ENCODE results near the gene MAPRE2.

The MAPRE2 gene

DNA sequence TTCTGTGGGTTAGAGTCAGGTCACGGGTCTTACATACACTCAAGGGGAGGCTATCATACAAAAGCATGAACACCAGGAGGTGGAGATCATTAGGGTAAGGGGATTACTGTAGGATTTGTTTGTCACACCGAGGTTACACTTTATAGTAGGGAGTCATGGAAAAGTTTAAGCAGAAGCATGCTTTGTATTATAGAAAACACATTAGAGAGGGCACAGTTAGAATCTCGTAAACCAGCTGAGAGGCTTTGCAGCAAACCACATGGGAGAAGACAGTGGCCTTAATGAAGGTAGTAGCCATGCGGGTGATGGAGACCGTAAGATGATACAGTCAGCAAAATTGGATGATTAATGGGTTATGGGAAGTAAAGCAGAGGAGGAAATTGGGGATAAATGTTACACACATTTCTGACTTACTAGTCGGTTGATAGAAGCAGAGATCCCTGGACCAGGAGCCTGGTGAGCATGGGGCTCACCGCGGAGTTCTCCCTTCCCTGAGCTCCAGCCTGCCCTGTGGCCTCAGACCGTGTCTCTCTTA, 75.6 kb downstream of the MAPRE2 start:
- H3K9ac ChIP-seq (ENCODE audit: low read length), result no peak overlapping the region
- peaks cover 10% of the 10 kb centered on the region; the same call in 1 of the 2 replicates for H3K79me2 ChIP-seq (ENCODE audit: insufficient read depth, low read length)
- no peak overlapping the region for H2AFZ ChIP-seq (ENCODE audit: low read length)
- H3K27ac ChIP-seq (ENCODE audit: low read depth, low read length, poor library complexity, severe bottlenecking), result no peak overlapping the region
- no peaks in the 10 kb centered on the region for H3K9me3 ChIP-seq (ENCODE audit: low read length)
- peaks cover 20% of the 10 kb centered on the region; the same call in 1 of the 2 replicates for H3K36me3 ChIP-seq (ENCODE audit: insufficient read depth, low read length)
- no peak overlapping the region for H3K4me2 ChIP-seq (ENCODE audit: low read length)
- no peaks in the 10 kb centered on the region for H3K27me3 ChIP-seq (ENCODE audit: insufficient read depth, low read length)
- no peaks in the 10 kb centered on the region for H3F3A ChIP-seq (ENCODE audit: insufficient read depth, low read length)
- no peak overlapping the region for H3K4me3 ChIP-seq (ENCODE audit: low read depth, low read length, poor library complexity, severe bottlenecking)
- no peaks in the 10 kb centered on the region for H4K20me1 ChIP-seq (ENCODE audit: insufficient read depth, low read length)
- H3K9me2 ChIP-seq (ENCODE audit: low read depth, low read length), result no peaks in the 10 kb centered on the region
- H3K4me1 ChIP-seq (ENCODE audit: insufficient read depth, low read length, severe bottlenecking), result no peaks in the 10 kb centered on the region
- TF ChIP-seq, protein P1, sequence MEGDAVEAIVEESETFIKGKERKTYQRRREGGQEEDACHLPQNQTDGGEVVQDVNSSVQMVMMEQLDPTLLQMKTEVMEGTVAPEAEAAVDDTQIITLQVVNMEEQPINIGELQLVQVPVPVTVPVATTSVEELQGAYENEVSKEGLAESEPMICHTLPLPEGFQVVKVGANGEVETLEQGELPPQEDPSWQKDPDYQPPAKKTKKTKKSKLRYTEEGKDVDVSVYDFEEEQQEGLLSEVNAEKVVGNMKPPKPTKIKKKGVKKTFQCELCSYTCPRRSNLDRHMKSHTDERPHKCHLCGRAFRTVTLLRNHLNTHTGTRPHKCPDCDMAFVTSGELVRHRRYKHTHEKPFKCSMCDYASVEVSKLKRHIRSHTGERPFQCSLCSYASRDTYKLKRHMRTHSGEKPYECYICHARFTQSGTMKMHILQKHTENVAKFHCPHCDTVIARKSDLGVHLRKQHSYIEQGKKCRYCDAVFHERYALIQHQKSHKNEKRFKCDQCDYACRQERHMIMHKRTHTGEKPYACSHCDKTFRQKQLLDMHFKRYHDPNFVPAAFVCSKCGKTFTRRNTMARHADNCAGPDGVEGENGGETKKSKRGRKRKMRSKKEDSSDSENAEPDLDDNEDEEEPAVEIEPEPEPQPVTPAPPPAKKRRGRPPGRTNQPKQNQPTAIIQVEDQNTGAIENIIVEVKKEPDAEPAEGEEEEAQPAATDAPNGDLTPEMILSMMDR (IDR thresholded peaks at IDR 0.05; ENCODE audit: low read length), result no peak
- no peak for TF ChIP-seq EZH2 (IDR thresholded peaks at IDR 0.05; ENCODE audit: borderline replicate concordance, low read length)

DNA sequence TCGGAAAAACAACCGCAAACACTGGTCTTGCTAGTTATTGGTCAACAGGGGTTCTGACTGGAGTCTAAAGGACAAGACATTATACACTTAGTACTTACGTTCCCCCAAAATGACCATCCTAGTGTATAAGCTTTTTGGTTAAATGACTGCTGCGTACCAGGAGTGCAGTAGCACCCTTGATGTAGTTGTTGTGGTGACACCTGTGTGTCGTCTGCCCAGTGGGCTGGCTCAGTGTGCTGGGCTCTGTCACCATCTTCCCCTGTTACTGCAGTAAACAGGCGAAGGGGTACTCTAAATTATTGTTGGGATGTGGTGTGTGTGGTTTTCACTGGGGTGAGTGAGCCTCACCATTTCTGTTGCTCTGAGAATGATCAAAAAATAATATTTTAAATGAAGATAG, 76.2 kb downstream of the MAPRE2 start:
- no peaks in the 10 kb centered on the region for H3K27me3 ChIP-seq (ENCODE audit: insufficient read depth, low read length)
- no peaks in the 10 kb centered on the region for H3F3A ChIP-seq (ENCODE audit: insufficient read depth, low read length)
- TF ChIP-seq, protein P1 (IDR thresholded peaks at IDR 0.05; ENCODE audit: low read length), result no peak
- TF ChIP-seq EZH2 (IDR thresholded peaks at IDR 0.05; ENCODE audit: borderline replicate concordance, low read length), result no peak
- no peak overlapping the region for H2AFZ ChIP-seq (ENCODE audit: low read length)
- no peaks in the 10 kb centered on the region for H3K9me2 ChIP-seq (ENCODE audit: low read depth, low read length)
- no peak overlapping the region for H3K27ac ChIP-seq (ENCODE audit: low read depth, low read length, poor library complexity, severe bottlenecking)
- peaks cover 18% of the 10 kb centered on the region for H3K36me3 ChIP-seq (ENCODE audit: insufficient read depth, low read length)
- no peaks in the 10 kb centered on the region for H4K20me1 ChIP-seq (ENCODE audit: insufficient read depth, low read length)
- H3K4me2 ChIP-seq (ENCODE audit: low read length), result no peak overlapping the region
- no peak overlapping the region for H3K9ac ChIP-seq (ENCODE audit: low read length)
- peaks cover 10% of the 10 kb centered on the region; the same call in 1 of the 2 replicates for H3K79me2 ChIP-seq (ENCODE audit: insufficient read depth, low read length)
- no peaks in the 10 kb centered on the region for H3K4me1 ChIP-seq (ENCODE audit: insufficient read depth, low read length, severe bottlenecking)
- no peaks in the 10 kb centered on the region for H3K9me3 ChIP-seq (ENCODE audit: low read length)
- no peak overlapping the region for H3K4me3 ChIP-seq (ENCODE audit: low read depth, low read length, poor library complexity, severe bottlenecking)

DNA sequence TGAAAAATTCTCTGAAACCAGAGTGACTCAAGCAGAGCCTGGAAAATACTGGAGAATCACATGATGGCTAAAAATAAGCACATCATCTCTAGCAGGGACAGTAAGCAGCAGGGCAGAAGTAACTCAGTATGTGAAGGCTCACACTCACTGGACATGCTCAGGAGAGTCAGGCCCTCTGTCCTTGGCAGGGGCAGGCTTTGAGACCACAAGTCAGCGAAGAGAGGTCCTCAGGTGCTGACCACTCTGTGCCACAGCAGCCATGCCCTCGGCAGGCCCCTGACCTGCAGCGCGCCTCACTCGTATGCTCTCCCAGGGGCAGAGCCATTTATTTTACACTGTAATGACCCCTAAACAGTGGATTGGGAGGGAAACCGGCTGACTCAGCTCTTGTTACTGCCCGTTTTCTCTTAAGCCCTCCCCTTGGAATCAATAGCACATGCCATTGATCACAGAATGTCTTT, 76.8 kb downstream of the MAPRE2 start:
- no peaks in the 10 kb centered on the region; the same call in 1 of the 2 replicates for H3K9me3 ChIP-seq (ENCODE audit: low read length)

More for the DNA sequence above, 76.8 kb downstream of the MAPRE2 start:
- no peaks in the 10 kb centered on the region for H3K27me3 ChIP-seq (ENCODE audit: insufficient read depth, low read length)
- H4K20me1 ChIP-seq (ENCODE audit: insufficient read depth, low read length), result no peaks in the 10 kb centered on the region
- no peak overlapping the region for H2AFZ ChIP-seq (ENCODE audit: low read length)
- H3K27ac ChIP-seq (ENCODE audit: low read depth, low read length, poor library complexity, severe bottlenecking), result no peak overlapping the region
- peaks cover 24% of the 10 kb centered on the region for H3K36me3 ChIP-seq (ENCODE audit: insufficient read depth, low read length)
- H3K4me2 ChIP-seq (ENCODE audit: low read length), result no peak overlapping the region
- H3K9ac ChIP-seq (ENCODE audit: low read length), result no peak overlapping the region
- TF ChIP-seq, protein P1 (IDR thresholded peaks at IDR 0.05; ENCODE audit: low read length), result no peak
- no peak for TF ChIP-seq EZH2 (IDR thresholded peaks at IDR 0.05; ENCODE audit: borderline replicate concordance, low read length)
- no peak overlapping the region for H3K4me3 ChIP-seq (ENCODE audit: low read depth, low read length, poor library complexity, severe bottlenecking)
- H3F3A ChIP-seq (ENCODE audit: insufficient read depth, low read length), result no peaks in the 10 kb centered on the region
- no peaks in the 10 kb centered on the region for H3K9me2 ChIP-seq (ENCODE audit: low read depth, low read length)
- no peaks in the 10 kb centered on the region for H3K4me1 ChIP-seq (ENCODE audit: insufficient read depth, low read length, severe bottlenecking)
- H3K79me2 ChIP-seq (ENCODE audit: insufficient read depth, low read length), result peaks cover 10% of the 10 kb centered on the region; the same call in 1 of the 2 replicates

Measured in OCI-LY1 (cell line).